Activated naive CD4-positive, alpha-beta T cell treated with anti-CD3 and anti-CD28 coated beads for 36 hours (primary cell): ENCODE results near the gene TRAF2. TPM values are rescaled to one million over a fixed set of nuclear protein-coding genes. Genes with fewer than 3 reads are reported as not detected.

Source experiments
- CTCF ChIA-PET: fragments of 350-600 bp; sonication (Branson Sonifier 250); formaldehyde crosslinking; loops from one replicate; lab custom pipeline; 2021; ENCODE audit warnings: antibody characterized with exemption; lab: Charles Lee
- DNase-seq: peaks from one replicate; pipeline ENCODE4 v3.0.0-alpha.2; 2020
- H3K27ac Mint-ChIP-seq: one replicate; pipeline ENCODE4 v1.8.0; 2021; ENCODE audit warnings: mild to moderate bottlenecking, mixed read lengths
- H3K27me3 Mint-ChIP-seq: one replicate; pipeline ENCODE4 v1.8.0; 2021; ENCODE audit warnings: low read depth, mixed read lengths
- H3K36me3 Mint-ChIP-seq: one replicate; pipeline ENCODE4 v1.8.0; 2021; ENCODE audit warnings: low read depth, mixed read lengths
- H3K4me1 Mint-ChIP-seq: one replicate; pipeline ENCODE4 v1.8.0; 2021; ENCODE audit warnings: low read depth, mixed read lengths
- H3K4me3 Mint-ChIP-seq: one replicate; pipeline ENCODE4 v1.8.0; 2021; ENCODE audit warnings: mild to moderate bottlenecking, moderate library complexity, mixed read lengths
- H3K9me3 Mint-ChIP-seq: one replicate; pipeline ENCODE4 v1.8.0; 2021; ENCODE audit warnings: mixed read lengths
- intact Hi-C: fragments of 100-400 bp; cut with micrococcal nuclease; formaldehyde crosslinking; loops from one replicate; pipeline ENCODE4 v1.15.1; 2023
- total RNA-seq, 2 experiments: library from RNA; stranded (reverse); gene quantifications; one replicate each; pipeline ENCODE4 v1.2.3, GENCODE V29; 2021

The TRAF2 gene
- total RNA-seq, 2 experiments from 2014 or later: 39.7 to 41.8 TPM

- H3K4me3 Mint-ChIP-seq: no peak overlapping the region
- H3K27ac Mint-ChIP-seq: no peak overlapping the region
- intact Hi-C loops: no loop called here
- no peaks in the 10 kb centered on the region for H3K36me3 Mint-ChIP-seq
- H3K9me3 Mint-ChIP-seq: no peaks in the 10 kb centered on the region
- H3K27me3 Mint-ChIP-seq: no peaks in the 10 kb centered on the region
- CTCF ChIA-PET: no interaction called here
- DNase-seq: peak; percentile 3
- H3K4me1 Mint-ChIP-seq: no peaks in the 10 kb centered on the region
Measured at GRCh38 chr9:136856079-136856476, 30.2 kb upstream of the TRAF2 start.

- peak; percentile 2 for DNase-seq
- no peak overlapping the region for H3K4me3 Mint-ChIP-seq
- H3K36me3 Mint-ChIP-seq: no peaks in the 10 kb centered on the region
- intact Hi-C loops: no loop called here
- no peaks in the 10 kb centered on the region for H3K27me3 Mint-ChIP-seq
- CTCF ChIA-PET: no interaction called here
- no peak overlapping the region for H3K27ac Mint-ChIP-seq
- H3K9me3 Mint-ChIP-seq: no peaks in the 10 kb centered on the region
- no peaks in the 10 kb centered on the region for H3K4me1 Mint-ChIP-seq
Measured at GRCh38 chr9:136856541-136857141, 29.7 kb upstream of the TRAF2 start.

GRCh38 chr9:136857166-136857565 lies 29.1 kb upstream of the TRAF2 start:
- CTCF ChIA-PET: no interaction called here
- Mint-ChIP-seq H3K4me3 (no peak overlapping the region), H3K27ac (no peak overlapping the region), H3K4me1 (no peaks in the 10 kb centered on the region), H3K9me3 (no peaks in the 10 kb centered on the region), H3K36me3 (no peaks in the 10 kb centered on the region), H3K27me3 (no peaks in the 10 kb centered on the region)
- intact Hi-C loops: no loop called here
- DNase-seq: peak; percentile 3

GRCh38 chr9:136857581-136858412 lies 28.5 kb upstream of the TRAF2 start:
- H3K4me3 Mint-ChIP-seq: no peak overlapping the region
- CTCF ChIA-PET: no interaction called here
- intact Hi-C loops: no loop called here
- H3K9me3 Mint-ChIP-seq: no peaks in the 10 kb centered on the region
- no peaks in the 10 kb centered on the region for H3K36me3 Mint-ChIP-seq
- DNase-seq: peak; percentile 3
- no peaks in the 10 kb centered on the region for H3K4me1 Mint-ChIP-seq
- H3K27me3 Mint-ChIP-seq: no peaks in the 10 kb centered on the region
- H3K27ac Mint-ChIP-seq: no peak overlapping the region

- Mint-ChIP-seq H3K27me3 (no peaks in the 10 kb centered on the region), H3K4me3 (no peak overlapping the region), H3K9me3 (no peaks in the 10 kb centered on the region), H3K27ac (no peak overlapping the region), H3K4me1 (peaks cover 2% of the 10 kb centered on the region), H3K36me3 (no peaks in the 10 kb centered on the region)
- CTCF ChIA-PET: no interaction called here
- DNase-seq: no peak
- intact Hi-C loops: no loop called here
Measured at GRCh38 chr9:136858452-136858843, 27.9 kb upstream of the TRAF2 start.

- Mint-ChIP-seq H3K27ac (no peak overlapping the region), H3K36me3 (peaks cover 4% of the 10 kb centered on the region), H3K9me3 (no peaks in the 10 kb centered on the region), H3K4me1 (peaks cover 5% of the 10 kb centered on the region), H3K27me3 (no peaks in the 10 kb centered on the region), H3K4me3 (no peak overlapping the region)
- DNase-seq: no peak
- intact Hi-C loops: no loop called here
- CTCF ChIA-PET: no interaction called here
Measured at GRCh38 chr9:136858844-136859757, 27.2 kb upstream of the TRAF2 start.

GRCh38 chr9:136860529-136860928 lies 25.8 kb upstream of the TRAF2 start:
- H3K9me3 Mint-ChIP-seq: no peaks in the 10 kb centered on the region
- no peak for DNase-seq
- CTCF ChIA-PET: no interaction called here
- H3K27me3 Mint-ChIP-seq: no peaks in the 10 kb centered on the region
- H3K4me1 Mint-ChIP-seq: peaks cover 15% of the 10 kb centered on the region
- intact Hi-C loops: no loop called here
- no peak overlapping the region for H3K4me3 Mint-ChIP-seq
- peaks cover 4% of the 10 kb centered on the region for H3K36me3 Mint-ChIP-seq
- H3K27ac Mint-ChIP-seq: no peak overlapping the region

GRCh38 chr9:136860933-136861873 lies 25.1 kb upstream of the TRAF2 start:
- CTCF ChIA-PET: interaction anchor here (1.4 kb wide), 1 partner anchor 19 kb away, joined by 3 read pairs; no protein-coding TSS in a partner anchor
- H3K27me3 Mint-ChIP-seq: no peaks in the 10 kb centered on the region

GRCh38 chr9:136861874-136862457 lies 24.4 kb upstream of the TRAF2 start:
- intact Hi-C loops: no loop called here
- no peak for DNase-seq
- no peak overlapping the region for H3K27ac Mint-ChIP-seq
- no peaks in the 10 kb centered on the region for H3K27me3 Mint-ChIP-seq
- no peaks in the 10 kb centered on the region for H3K9me3 Mint-ChIP-seq
- no peak overlapping the region for H3K4me3 Mint-ChIP-seq
- H3K4me1 Mint-ChIP-seq: peaks cover 15% of the 10 kb centered on the region
- peaks cover 4% of the 10 kb centered on the region for H3K36me3 Mint-ChIP-seq
- CTCF ChIA-PET: interaction anchor here (1.4 kb wide), 1 partner anchor 20 kb away, joined by 3 read pairs; no protein-coding TSS in a partner anchor

More at GRCh38 chr9:136860933-136861873, 25.1 kb upstream of the TRAF2 start:
- intact Hi-C loops: no loop called here
- Mint-ChIP-seq H3K4me1 (peaks cover 15% of the 10 kb centered on the region), H3K36me3 (peaks cover 4% of the 10 kb centered on the region), H3K4me3 (no peak overlapping the region), H3K27ac (no peak overlapping the region), H3K9me3 (no peaks in the 10 kb centered on the region)
- no peak for DNase-seq

GRCh38 chr9:136862849-136863622 lies 23.3 kb upstream of the TRAF2 start:
- DNase-seq: peak; percentile 4
- H3K4me3 Mint-ChIP-seq: no peak overlapping the region
- H3K36me3 Mint-ChIP-seq: peaks cover 4% of the 10 kb centered on the region
- CTCF ChIA-PET: interaction anchor here (1.4 kb wide), 1 partner anchor 21 kb away, joined by 3 read pairs; no protein-coding TSS in a partner anchor
- H3K27ac Mint-ChIP-seq: no peak overlapping the region
- H3K9me3 Mint-ChIP-seq: no peaks in the 10 kb centered on the region
- intact Hi-C loops: no loop called here
- peaks cover 20% of the 10 kb centered on the region for H3K4me1 Mint-ChIP-seq
- no peaks in the 10 kb centered on the region for H3K27me3 Mint-ChIP-seq
